ENCODE measurements around the gene SHROOM3. TPM values are rescaled to one million over a fixed set of nuclear protein-coding genes. Genes with fewer than 3 reads are reported as not detected.

SHROOM3 gene
- total RNA-seq, 6 experiments from 2014 or later = 39.1 to 98.7 (median 40.9) TPM

- H3K9me3 Mint-ChIP-seq = peaks cover 34% of the 10 kb centered on the region
- no peaks in the 10 kb centered on the region; the same call in 1 of the 2 replicates for H3K27me3 Mint-ChIP-seq (ENCODE audit: insufficient read depth)
- H3K4me3 Mint-ChIP-seq = no peak overlapping the region
- TF ChIP-seq CTCF (IDR thresholded peaks at IDR 0.05) = no peak
- DNase-seq = no peak
- peaks cover 42% of the 10 kb centered on the region for H3K4me1 Mint-ChIP-seq (ENCODE audit: low read depth)
- H3K36me3 Mint-ChIP-seq (ENCODE audit: low read depth) = peaks cover 35% of the 10 kb centered on the region
- H3K27ac Mint-ChIP-seq = peak overlapping the region; percentile 56; the same call in 1 of the 2 replicates
Measured at GRCh38 chr4:76809594-76810305, 374.7 kb downstream of the SHROOM3 start.

GRCh38 chr4:76811604-76812412, 376.8 kb downstream of the SHROOM3 start:
- TF ChIP-seq CTCF (IDR thresholded peaks at IDR 0.05) = no peak
- no peaks in the 10 kb centered on the region; the same call in 1 of the 2 replicates for H3K27me3 Mint-ChIP-seq (ENCODE audit: insufficient read depth)
- peaks cover 28% of the 10 kb centered on the region for H3K36me3 Mint-ChIP-seq (ENCODE audit: low read depth)
- peak overlapping the region; percentile 45 for H3K4me3 Mint-ChIP-seq
- H3K27ac Mint-ChIP-seq = peak overlapping the region; percentile 52
- DNase-seq = peak; percentile 40
- peaks cover 35% of the 10 kb centered on the region for H3K9me3 Mint-ChIP-seq
- H3K4me1 Mint-ChIP-seq (ENCODE audit: low read depth) = peaks cover 34% of the 10 kb centered on the region

GRCh38 chr4:76813070-76813469, 378.0 kb downstream of the SHROOM3 start:
- H3K27me3 Mint-ChIP-seq (ENCODE audit: insufficient read depth) = no peaks in the 10 kb centered on the region; the same call in 1 of the 2 replicates

GRCh38 chr4:76821641-76822040, 386.6 kb downstream of the SHROOM3 start:
- H3K27me3 Mint-ChIP-seq (ENCODE audit: insufficient read depth) = no peaks in the 10 kb centered on the region
- H3K4me3 Mint-ChIP-seq = no peak overlapping the region
- DNase-seq = no peak
- H3K9me3 Mint-ChIP-seq = no peaks in the 10 kb centered on the region
- H3K4me1 Mint-ChIP-seq (ENCODE audit: low read depth) = peaks cover 6% of the 10 kb centered on the region; the same call in 1 of the 2 replicates
- TF ChIP-seq CTCF (IDR thresholded peaks at IDR 0.05) = no peak
- H3K36me3 Mint-ChIP-seq (ENCODE audit: low read depth) = no peaks in the 10 kb centered on the region
- no peak overlapping the region for H3K27ac Mint-ChIP-seq

More at GRCh38 chr4:76813070-76813469, 378.0 kb downstream of the SHROOM3 start:
- Mint-ChIP-seq H3K27ac (no peak overlapping the region), H3K9me3 (peaks cover 24% of the 10 kb centered on the region), H3K4me1 (ENCODE audit: low read depth) (peaks cover 31% of the 10 kb centered on the region), H3K4me3 (no peak overlapping the region), H3K36me3 (ENCODE audit: low read depth) (peaks cover 15% of the 10 kb centered on the region)
- no peak for DNase-seq
- no peak for TF ChIP-seq CTCF (IDR thresholded peaks at IDR 0.05)

GRCh38 chr4:76822303-76822702, 387.3 kb downstream of the SHROOM3 start:
- no peaks in the 10 kb centered on the region for H3K27me3 Mint-ChIP-seq (ENCODE audit: insufficient read depth)
- no peak overlapping the region for H3K27ac Mint-ChIP-seq

More at GRCh38 chr4:76822303-76822702, 387.3 kb downstream of the SHROOM3 start:
- H3K4me1 Mint-ChIP-seq (ENCODE audit: low read depth) = peaks cover 6% of the 10 kb centered on the region; the same call in 1 of the 2 replicates
- no peak for TF ChIP-seq CTCF (IDR thresholded peaks at IDR 0.05)
- DNase-seq = no peak
- no peak overlapping the region for H3K4me3 Mint-ChIP-seq
- no peaks in the 10 kb centered on the region for H3K9me3 Mint-ChIP-seq
- no peaks in the 10 kb centered on the region for H3K36me3 Mint-ChIP-seq (ENCODE audit: low read depth)
